NCI-H146 treated with DMSO at 0.1 percent for 48 hours (cell line): ENCODE data around the gene ATXN2L.
A peak's percentile ranks its signal among the peaks of the same experiment; 100 is the strongest.
"Not testable (repeated sequence)": the region's sequence is repeated elsewhere in the genome, so short reads cannot be mapped to it uniquely, and the experiment has no call there.

Experiments used
- DNase-seq: peaks from one replicate; lab custom pipeline; 2025; ENCODE audit not compliant: unreplicated experiment; lab: John Stamatoyannopoulos, UW

ATXN2L gene, protein sequence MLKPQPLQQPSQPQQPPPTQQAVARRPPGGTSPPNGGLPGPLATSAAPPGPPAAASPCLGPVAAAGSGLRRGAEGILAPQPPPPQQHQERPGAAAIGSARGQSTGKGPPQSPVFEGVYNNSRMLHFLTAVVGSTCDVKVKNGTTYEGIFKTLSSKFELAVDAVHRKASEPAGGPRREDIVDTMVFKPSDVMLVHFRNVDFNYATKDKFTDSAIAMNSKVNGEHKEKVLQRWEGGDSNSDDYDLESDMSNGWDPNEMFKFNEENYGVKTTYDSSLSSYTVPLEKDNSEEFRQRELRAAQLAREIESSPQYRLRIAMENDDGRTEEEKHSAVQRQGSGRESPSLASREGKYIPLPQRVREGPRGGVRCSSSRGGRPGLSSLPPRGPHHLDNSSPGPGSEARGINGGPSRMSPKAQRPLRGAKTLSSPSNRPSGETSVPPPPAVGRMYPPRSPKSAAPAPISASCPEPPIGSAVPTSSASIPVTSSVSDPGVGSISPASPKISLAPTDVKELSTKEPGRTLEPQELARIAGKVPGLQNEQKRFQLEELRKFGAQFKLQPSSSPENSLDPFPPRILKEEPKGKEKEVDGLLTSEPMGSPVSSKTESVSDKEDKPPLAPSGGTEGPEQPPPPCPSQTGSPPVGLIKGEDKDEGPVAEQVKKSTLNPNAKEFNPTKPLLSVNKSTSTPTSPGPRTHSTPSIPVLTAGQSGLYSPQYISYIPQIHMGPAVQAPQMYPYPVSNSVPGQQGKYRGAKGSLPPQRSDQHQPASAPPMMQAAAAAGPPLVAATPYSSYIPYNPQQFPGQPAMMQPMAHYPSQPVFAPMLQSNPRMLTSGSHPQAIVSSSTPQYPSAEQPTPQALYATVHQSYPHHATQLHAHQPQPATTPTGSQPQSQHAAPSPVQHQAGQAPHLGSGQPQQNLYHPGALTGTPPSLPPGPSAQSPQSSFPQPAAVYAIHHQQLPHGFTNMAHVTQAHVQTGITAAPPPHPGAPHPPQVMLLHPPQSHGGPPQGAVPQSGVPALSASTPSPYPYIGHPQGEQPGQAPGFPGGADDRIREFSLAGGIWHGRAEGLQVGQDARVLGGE

DNA sequence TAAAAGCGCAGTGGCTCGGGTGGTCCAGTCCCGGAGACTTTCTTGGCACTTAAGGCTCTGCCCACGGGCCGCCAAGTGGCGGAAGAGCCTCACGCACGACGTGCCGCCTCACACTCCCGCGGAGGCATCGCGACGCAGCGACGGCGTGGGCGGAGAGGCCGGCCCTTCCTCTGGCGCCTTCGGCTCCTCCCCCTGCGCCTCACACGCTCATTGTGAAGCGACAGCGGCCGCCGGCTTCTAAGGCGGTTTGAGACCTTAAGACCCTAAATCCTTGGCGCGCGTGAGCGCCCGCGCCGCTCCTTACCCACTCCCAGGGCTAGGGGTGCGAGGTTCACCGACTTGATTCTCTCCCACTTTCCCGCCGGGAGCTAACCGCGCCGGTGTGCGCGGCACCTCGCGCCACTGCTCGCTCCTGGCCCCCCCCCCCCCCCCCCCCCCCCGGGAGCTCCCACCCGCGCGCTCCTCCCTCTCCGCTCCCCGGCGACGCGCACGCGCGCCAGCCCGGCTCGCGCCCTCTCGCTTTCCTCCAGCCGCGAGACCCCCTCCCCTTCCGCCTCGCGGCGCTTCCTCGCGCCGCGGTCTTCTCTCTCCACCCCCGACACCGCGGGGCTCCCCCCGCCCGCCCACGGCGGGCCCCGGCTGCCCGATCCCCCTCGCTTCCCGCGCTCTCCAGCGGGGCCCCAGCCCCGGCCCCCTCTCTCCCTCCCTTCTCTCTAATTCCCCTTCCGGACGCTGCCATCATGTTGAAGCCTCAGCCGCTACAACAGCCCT, at the start of gene ATXN2L:
Gene ATXN2L (plus strand): TSS at position 480 of the 771 bp plus-strand sequence. CDS start 261 bp downstream, at position 741.
- DNase-seq: peak; percentile 78

DNA sequence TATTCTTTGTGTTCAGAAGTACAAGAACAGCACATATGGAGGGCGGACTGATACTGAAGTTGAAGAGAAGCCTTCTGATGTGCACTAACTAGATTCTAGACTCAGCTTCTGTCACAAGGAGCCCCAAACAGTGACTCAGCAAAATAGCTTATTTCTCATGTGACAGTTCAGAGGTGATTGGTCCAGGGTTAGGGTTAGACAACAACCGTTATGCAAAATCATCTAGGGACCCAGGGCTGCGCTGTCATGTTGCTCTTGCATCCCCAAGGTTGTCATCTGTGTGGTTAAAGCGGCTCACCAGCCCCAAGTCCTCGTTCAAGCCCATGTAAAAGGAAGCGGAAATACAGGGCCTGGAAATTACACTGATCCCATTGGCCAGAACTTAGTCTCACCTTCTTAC, 41.1 kb upstream of the ATXN2L start:
- not testable (repeated sequence) for DNase-seq

GRCh38 chr16:28782357-28782756, 40.4 kb upstream of the ATXN2L start:
- DNase-seq: not testable (repeated sequence)

GRCh38 chr16:28802235-28803019, 20.4 kb upstream of the ATXN2L start:
- not testable (repeated sequence) for DNase-seq

- not testable (repeated sequence) for DNase-seq
Measured at GRCh38 chr16:28807445-28808120, 15.2 kb upstream of the ATXN2L start.

DNA sequence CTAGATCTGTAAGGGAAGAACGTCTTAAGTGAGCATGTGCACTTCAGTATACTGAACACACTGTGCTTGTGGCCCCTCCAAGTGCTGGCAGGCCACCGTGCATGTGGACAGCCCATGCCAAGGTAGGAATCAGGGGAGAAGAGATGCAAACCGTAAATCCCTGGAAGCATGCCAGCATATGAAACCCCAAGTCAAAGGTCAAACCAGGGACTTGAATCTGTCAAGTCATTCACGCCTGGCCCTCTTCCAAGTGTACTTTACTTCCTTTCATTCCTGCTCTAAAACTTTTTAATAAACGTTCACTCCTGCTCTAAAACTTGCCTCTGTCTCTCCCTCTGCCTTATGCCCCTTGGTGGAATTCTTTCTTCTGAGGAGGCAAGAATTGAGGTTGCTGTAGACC, 2.8 kb upstream of the ATXN2L start:
- no peak for DNase-seq

- not testable (repeated sequence) for DNase-seq
Measured at GRCh38 chr16:28820546-28820945, 2.3 kb upstream of the ATXN2L start.

GRCh38 chr16:28821874-28822519, 802 bp upstream of the ATXN2L start:
- DNase-seq: peak; percentile 11

DNA sequence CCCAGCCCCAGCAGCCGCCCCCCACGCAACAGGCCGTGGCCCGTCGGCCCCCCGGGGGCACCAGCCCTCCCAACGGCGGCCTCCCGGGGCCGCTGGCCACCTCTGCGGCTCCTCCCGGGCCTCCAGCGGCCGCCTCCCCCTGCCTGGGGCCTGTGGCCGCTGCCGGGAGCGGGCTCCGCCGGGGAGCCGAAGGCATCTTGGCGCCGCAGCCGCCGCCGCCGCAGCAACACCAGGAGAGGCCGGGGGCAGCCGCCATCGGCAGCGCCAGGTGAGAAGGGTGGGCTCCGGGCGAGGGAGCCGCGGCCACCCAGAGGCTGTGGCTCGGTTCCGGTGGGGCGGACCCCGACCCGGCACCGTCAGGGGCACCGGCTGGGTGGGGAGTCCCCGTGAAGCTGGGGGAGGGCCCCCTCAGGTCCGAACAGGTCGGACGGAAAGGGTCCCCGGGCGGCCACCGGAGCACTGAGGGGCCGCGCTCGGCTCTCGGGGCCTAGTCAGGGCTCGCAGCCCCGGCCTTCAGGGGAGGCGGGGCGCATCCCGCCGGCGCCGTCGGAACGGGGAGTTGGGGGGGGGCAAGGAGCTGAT, 583 bp downstream of the ATXN2L start:
- no peak for DNase-seq

- DNase-seq: peak; percentile 93
Measured at GRCh38 chr16:28823873-28824716, 1.3 kb downstream of the ATXN2L start.

GRCh38 chr16:28824717-28824973, 1.8 kb downstream of the ATXN2L start:
- DNase-seq: no peak

- no peak for DNase-seq
Measured at GRCh38 chr16:28826141-28826540, 3.3 kb downstream of the ATXN2L start.

DNA sequence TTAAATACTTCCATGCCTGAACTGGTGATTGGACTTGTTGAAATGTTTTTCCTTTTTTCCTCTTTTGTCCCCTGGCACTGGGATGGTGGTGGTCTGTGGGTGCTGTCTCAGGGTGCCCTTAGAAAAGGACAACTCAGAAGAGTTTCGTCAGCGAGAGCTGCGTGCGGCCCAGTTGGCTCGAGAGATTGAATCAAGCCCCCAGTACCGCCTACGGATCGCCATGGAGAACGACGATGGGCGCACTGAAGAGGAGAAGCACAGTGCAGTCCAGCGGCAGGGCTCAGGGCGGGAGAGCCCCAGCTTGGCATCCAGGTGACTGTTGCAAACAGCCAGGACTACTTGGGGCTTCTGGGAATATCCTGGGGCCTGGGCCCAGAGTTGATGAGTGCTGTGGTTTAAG, 6.9 kb downstream of the ATXN2L start:
- no peak for DNase-seq

GRCh38 chr16:28830531-28830930, 7.7 kb downstream of the ATXN2L start:
- DNase-seq: no peak

DNA sequence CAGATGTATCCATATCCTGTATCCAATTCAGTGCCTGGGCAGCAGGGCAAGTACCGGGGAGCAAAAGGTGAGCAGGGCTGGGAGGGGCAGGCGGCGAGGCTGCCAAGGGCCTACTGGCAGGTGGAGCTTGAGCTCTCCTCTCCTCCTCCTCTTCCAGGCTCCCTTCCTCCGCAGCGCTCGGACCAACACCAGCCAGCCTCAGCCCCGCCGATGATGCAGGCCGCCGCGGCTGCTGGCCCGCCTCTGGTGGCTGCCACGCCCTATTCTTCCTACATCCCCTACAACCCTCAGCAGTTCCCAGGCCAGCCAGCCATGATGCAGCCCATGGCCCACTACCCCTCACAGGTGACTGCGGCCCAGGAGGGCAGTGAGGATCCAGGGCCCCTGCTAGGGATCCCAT, 11.6 kb downstream of the ATXN2L start:
- DNase-seq: no peak

DNA sequence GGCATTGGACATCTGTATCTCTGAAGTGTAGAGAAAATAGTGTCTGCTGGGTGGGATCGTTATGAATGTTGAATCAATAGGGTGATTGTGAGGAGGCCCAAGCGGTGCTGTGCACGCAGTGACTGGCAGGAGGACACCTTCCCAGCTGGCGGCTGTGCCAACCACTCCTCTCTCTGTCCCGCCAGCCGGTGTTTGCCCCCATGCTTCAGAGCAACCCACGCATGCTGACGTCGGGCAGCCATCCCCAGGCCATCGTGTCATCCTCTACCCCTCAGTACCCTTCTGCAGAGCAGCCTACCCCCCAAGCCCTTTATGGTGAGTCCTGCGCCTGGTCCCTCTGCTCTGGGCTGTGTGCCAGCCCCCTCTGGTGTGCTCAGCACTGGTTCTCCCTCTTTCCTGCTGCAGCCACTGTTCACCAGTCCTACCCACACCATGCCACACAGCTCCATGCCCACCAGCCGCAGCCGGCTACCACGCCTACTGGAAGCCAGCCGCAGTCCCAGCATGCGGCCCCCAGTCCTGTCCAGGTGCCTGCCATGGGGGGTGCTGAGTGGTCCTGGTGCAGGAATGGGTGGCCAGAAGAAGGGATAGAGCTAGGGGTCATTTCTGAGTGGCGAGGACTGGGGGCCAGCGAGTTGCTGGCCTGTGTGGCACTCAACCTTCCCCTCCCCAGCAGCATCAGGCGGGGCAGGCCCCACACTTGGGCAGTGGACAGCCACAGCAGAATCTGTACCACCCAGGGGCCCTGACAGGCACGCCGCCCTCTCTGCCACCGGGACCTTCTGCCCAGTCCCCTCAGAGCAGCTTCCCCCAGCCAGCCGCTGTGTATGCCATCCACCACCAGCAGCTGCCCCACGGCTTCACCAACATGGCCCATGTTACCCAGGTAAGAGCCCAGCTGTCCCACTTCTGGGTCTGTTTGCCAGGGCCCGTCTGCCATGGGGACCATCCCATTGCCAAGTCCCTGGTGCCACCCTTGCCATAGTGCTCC, 12.4 kb downstream of the ATXN2L start:
- no peak for DNase-seq
